Activated B cell treated with CpG ODN at 0.5 μM for 24 hours (primary cell): ENCODE data around the gene HS1BP3. TPM values are rescaled to one million over a fixed set of nuclear protein-coding genes. Genes with fewer than 3 reads are reported as not detected.

Source experiments
- ATAC-seq: fragments of 200-7000 bp; cut with Tn5 transposase; one replicate; pipeline ENCODE4 v1.10.0; 2021; ENCODE audit warnings: low read depth, mild to moderate bottlenecking, moderate library complexity
- CTCF ChIA-PET: fragments of 350-600 bp; sonication (Branson Sonifier 250); formaldehyde crosslinking; loops from one replicate; lab custom pipeline; 2021; ENCODE audit warnings: antibody characterized with exemption; lab: Charles Lee
- POLR2A ChIA-PET: fragments of 350-600 bp; sonication (Branson Sonifier 250); formaldehyde crosslinking; loops from one replicate; lab custom pipeline; 2021; ENCODE audit warnings: antibody characterized with exemption; lab: Charles Lee
- DNase-seq: peaks from one replicate; pipeline ENCODE4 v3.0.0; 2022
- H3K27ac Mint-ChIP-seq: one replicate; pipeline ENCODE4 v1.8.0; 2020; ENCODE audit warnings: mixed read lengths
- H3K27me3 Mint-ChIP-seq: one replicate; pipeline ENCODE4 v1.8.0; 2021; ENCODE audit warnings: mixed read lengths
- H3K36me3 Mint-ChIP-seq: one replicate; pipeline ENCODE4 v1.8.0; 2021; ENCODE audit warnings: low read depth, mixed read lengths
- H3K4me1 Mint-ChIP-seq: one replicate; pipeline ENCODE4 v1.8.0; 2021; ENCODE audit warnings: mixed read lengths
- H3K4me3 Mint-ChIP-seq: one replicate; pipeline ENCODE4 v1.8.0; 2020; ENCODE audit warnings: mild to moderate bottlenecking, mixed read lengths
- H3K9me3 Mint-ChIP-seq: one replicate; pipeline ENCODE4 v1.8.0; 2020; ENCODE audit warnings: mixed read lengths
- CTCF ChIP-seq: fragments of 200-600 bp; IDR thresholded peaks from one replicate; pipeline ENCODE4 v1.8.0; 2022; ENCODE audit warnings: antibody characterized with exemption, mild to moderate bottlenecking
- intact Hi-C: fragments of 100-400 bp; cut with micrococcal nuclease; formaldehyde crosslinking; loops from one replicate; pipeline ENCODE4 v1.15.1; 2024
- total RNA-seq: library from RNA; stranded (reverse); gene quantifications from 2 replicates; pipeline ENCODE4 v1.2.3, GENCODE V29; 2022

The HS1BP3 gene
- total RNA-seq, 1 donor from 2014 or later, result 13.1 TPM

GRCh38 chr2:20633001-20633400 lies 17.9 kb downstream of the HS1BP3 start:
- Mint-ChIP-seq H3K36me3 (peaks cover 36% of the 10 kb centered on the region), H3K4me1 (peaks cover 8% of the 10 kb centered on the region), H3K4me3 (no peak overlapping the region), H3K9me3 (no peaks in the 10 kb centered on the region), H3K27me3 (no peaks in the 10 kb centered on the region), H3K27ac (no peak overlapping the region)
- ATAC-seq (no peak), DNase-seq (no peak)
- CTCF ChIA-PET, result interaction anchor here (2.6 kb wide), 1 partner anchor 186 kb away, joined by 8 read pairs; the partner anchor contains the start of gene RHOB
- intact Hi-C loops, result no loop called here
- no peak for TF ChIP-seq CTCF
- POLR2A ChIA-PET, result interaction anchor here (3.2 kb wide), 1 partner anchor 186 kb away, joined by 10 read pairs; the partner anchor contains the start of gene RHOB

- ChIA-PET POLR2A (interaction anchor here (3.2 kb wide), 1 partner anchor 186 kb away, joined by 10 read pairs; the partner anchor contains the start of gene RHOB), CTCF (no interaction called here)
- Mint-ChIP-seq H3K9me3 (no peaks in the 10 kb centered on the region), H3K27me3 (no peaks in the 10 kb centered on the region), H3K4me1 (peaks cover 8% of the 10 kb centered on the region), H3K36me3 (peaks cover 31% of the 10 kb centered on the region), H3K27ac (no peak overlapping the region), H3K4me3 (no peak overlapping the region)
- DNase-seq (no peak), ATAC-seq (no peak)
- intact Hi-C loops, result no loop called here
- no peak for TF ChIP-seq CTCF
Observed at GRCh38 chr2:20632446-20632990, 18.4 kb downstream of the HS1BP3 start.

- H3K27ac Mint-ChIP-seq, result no peak overlapping the region
- intact Hi-C loops, result no loop called here
- CTCF ChIA-PET, result no interaction called here
- POLR2A ChIA-PET, result no interaction called here
- H3K27me3 Mint-ChIP-seq, result no peaks in the 10 kb centered on the region
- no peak for TF ChIP-seq CTCF
- no peaks in the 10 kb centered on the region for H3K9me3 Mint-ChIP-seq
- H3K4me3 Mint-ChIP-seq, result no peak overlapping the region
- H3K4me1 Mint-ChIP-seq, result peaks cover 8% of the 10 kb centered on the region
- ATAC-seq (no peak), DNase-seq (no peak)
- peaks cover 25% of the 10 kb centered on the region for H3K36me3 Mint-ChIP-seq
Observed at GRCh38 chr2:20631617-20632307, 19.1 kb downstream of the HS1BP3 start.

GRCh38 chr2:20630967-20631366 lies 19.9 kb downstream of the HS1BP3 start:
- H3K27ac Mint-ChIP-seq, result no peak overlapping the region
- no peak for DNase-seq
- ChIA-PET POLR2A (no interaction called here), CTCF (no interaction called here)
- H3K4me1 Mint-ChIP-seq, result peaks cover 7% of the 10 kb centered on the region
- intact Hi-C loops, result no loop called here
- TF ChIP-seq CTCF, result no peak
- H3K9me3 Mint-ChIP-seq, result no peaks in the 10 kb centered on the region
- peaks cover 21% of the 10 kb centered on the region for H3K36me3 Mint-ChIP-seq
- no peak overlapping the region for H3K4me3 Mint-ChIP-seq
- ATAC-seq, result no peak
- H3K27me3 Mint-ChIP-seq, result no peaks in the 10 kb centered on the region

- Mint-ChIP-seq H3K4me1 (peaks cover 5% of the 10 kb centered on the region), H3K27me3 (no peaks in the 10 kb centered on the region), H3K36me3 (peaks cover 15% of the 10 kb centered on the region), H3K4me3 (no peak overlapping the region), H3K9me3 (no peaks in the 10 kb centered on the region), H3K27ac (no peak overlapping the region)
- no peak for TF ChIP-seq CTCF
- POLR2A ChIA-PET, result no interaction called here
- CTCF ChIA-PET, result no interaction called here
- DNase-seq (no peak), ATAC-seq (no peak)
- intact Hi-C loops, result no loop called here
Observed at GRCh38 chr2:20629581-20630171, 21.2 kb downstream of the HS1BP3 start.
